ENCODE data around the gene PGAM1.

PGAM1 gene

GRCh38 chr10:97450828-97451227, 24.8 kb downstream of the PGAM1 start:
- Histone ChIP-seq H3K36me3 (ENCODE audit: control insufficient read depth, insufficient read depth, low read length) (peaks cover 6% of the 10 kb centered on the region), H3K27ac (ENCODE audit: low read depth, low read length) (no peak overlapping the region), H3K9ac (ENCODE audit: low read length) (no peak overlapping the region), H3K4me1 (ENCODE audit: control insufficient read depth, insufficient read depth, low read length) (peaks cover 3% of the 10 kb centered on the region), H3K27me3 (ENCODE audit: control insufficient read depth, insufficient read depth, low read length) (no peaks in the 10 kb centered on the region), H3K4me3 (ENCODE audit: low read length) (no peak overlapping the region)

- Histone ChIP-seq H3K4me1 (ENCODE audit: control insufficient read depth, insufficient read depth, low read length) (peaks cover 3% of the 10 kb centered on the region), H3K9ac (ENCODE audit: low read length) (no peak overlapping the region), H3K4me3 (ENCODE audit: low read length) (no peak overlapping the region), H3K36me3 (ENCODE audit: control insufficient read depth, insufficient read depth, low read length) (peaks cover 6% of the 10 kb centered on the region), H3K27me3 (ENCODE audit: control insufficient read depth, insufficient read depth, low read length) (no peaks in the 10 kb centered on the region), H3K27ac (ENCODE audit: low read depth, low read length) (no peak overlapping the region)
Observed at GRCh38 chr10:97451605-97452004, 25.6 kb downstream of the PGAM1 start.

GRCh38 chr10:97452352-97452751, 26.4 kb downstream of the PGAM1 start:
- Histone ChIP-seq H3K27ac (ENCODE audit: low read depth, low read length) (no peak overlapping the region), H3K27me3 (ENCODE audit: control insufficient read depth, insufficient read depth, low read length) (no peaks in the 10 kb centered on the region), H3K4me3 (ENCODE audit: low read length) (no peak overlapping the region), H3K9ac (ENCODE audit: low read length) (no peak overlapping the region), H3K36me3 (ENCODE audit: control insufficient read depth, insufficient read depth, low read length) (peaks cover 6% of the 10 kb centered on the region), H3K4me1 (ENCODE audit: control insufficient read depth, insufficient read depth, low read length) (peaks cover 3% of the 10 kb centered on the region)

- no peak overlapping the region for H3K9ac ChIP-seq (ENCODE audit: low read length)
- H3K27ac ChIP-seq (ENCODE audit: low read depth, low read length), result no peak overlapping the region
- no peak overlapping the region for H3K4me3 ChIP-seq (ENCODE audit: low read length)
- no peaks in the 10 kb centered on the region for H3K27me3 ChIP-seq (ENCODE audit: control insufficient read depth, insufficient read depth, low read length)
- H3K4me1 ChIP-seq (ENCODE audit: control insufficient read depth, insufficient read depth, low read length), result no peaks in the 10 kb centered on the region
- H3K36me3 ChIP-seq (ENCODE audit: control insufficient read depth, insufficient read depth, low read length), result peaks cover 17% of the 10 kb centered on the region
Observed at GRCh38 chr10:97454330-97455036, 28.5 kb downstream of the PGAM1 start.

- H3K4me3 ChIP-seq (ENCODE audit: low read length), result no peak overlapping the region
- no peaks in the 10 kb centered on the region for H3K27me3 ChIP-seq (ENCODE audit: control insufficient read depth, insufficient read depth, low read length)
- no peaks in the 10 kb centered on the region for H3K4me1 ChIP-seq (ENCODE audit: control insufficient read depth, insufficient read depth, low read length)
- H3K9ac ChIP-seq (ENCODE audit: low read length), result no peak overlapping the region
- H3K27ac ChIP-seq (ENCODE audit: low read depth, low read length), result no peak overlapping the region
- H3K36me3 ChIP-seq (ENCODE audit: control insufficient read depth, insufficient read depth, low read length), result peaks cover 30% of the 10 kb centered on the region
Observed at GRCh38 chr10:97456034-97456685, 30.2 kb downstream of the PGAM1 start.

GRCh38 chr10:97456686-97457065, 30.7 kb downstream of the PGAM1 start:
- H3K27ac ChIP-seq (ENCODE audit: low read depth, low read length), result no peak overlapping the region
- no peaks in the 10 kb centered on the region for H3K27me3 ChIP-seq (ENCODE audit: control insufficient read depth, insufficient read depth, low read length)
- H3K9ac ChIP-seq (ENCODE audit: low read length), result no peak overlapping the region
- H3K36me3 ChIP-seq (ENCODE audit: control insufficient read depth, insufficient read depth, low read length), result peaks cover 35% of the 10 kb centered on the region
- no peaks in the 10 kb centered on the region for H3K4me1 ChIP-seq (ENCODE audit: control insufficient read depth, insufficient read depth, low read length)
- no peak overlapping the region for H3K4me3 ChIP-seq (ENCODE audit: low read length)

GRCh38 chr10:97459111-97459510, 33.1 kb downstream of the PGAM1 start:
- Histone ChIP-seq H3K36me3 (ENCODE audit: control insufficient read depth, insufficient read depth, low read length) (peaks cover 37% of the 10 kb centered on the region), H3K4me1 (ENCODE audit: control insufficient read depth, insufficient read depth, low read length) (no peaks in the 10 kb centered on the region), H3K9ac (ENCODE audit: low read length) (no peak overlapping the region), H3K27ac (ENCODE audit: low read depth, low read length) (no peak overlapping the region), H3K4me3 (ENCODE audit: low read length) (no peak overlapping the region), H3K27me3 (ENCODE audit: control insufficient read depth, insufficient read depth, low read length) (no peaks in the 10 kb centered on the region)

GRCh38 chr10:97459933-97460332, 33.9 kb downstream of the PGAM1 start:
- H3K27ac ChIP-seq (ENCODE audit: low read depth, low read length), result no peak overlapping the region
- no peaks in the 10 kb centered on the region for H3K27me3 ChIP-seq (ENCODE audit: control insufficient read depth, insufficient read depth, low read length)
- H3K4me1 ChIP-seq (ENCODE audit: control insufficient read depth, insufficient read depth, low read length), result no peaks in the 10 kb centered on the region
- peaks cover 37% of the 10 kb centered on the region for H3K36me3 ChIP-seq (ENCODE audit: control insufficient read depth, insufficient read depth, low read length)
- no peak overlapping the region for H3K9ac ChIP-seq (ENCODE audit: low read length)
- no peak overlapping the region for H3K4me3 ChIP-seq (ENCODE audit: low read length)

- H3K4me3 ChIP-seq (ENCODE audit: low read length), result no peak overlapping the region
- no peaks in the 10 kb centered on the region for H3K27me3 ChIP-seq (ENCODE audit: control insufficient read depth, insufficient read depth, low read length)
- no peak overlapping the region for H3K27ac ChIP-seq (ENCODE audit: low read depth, low read length)
- H3K36me3 ChIP-seq (ENCODE audit: control insufficient read depth, insufficient read depth, low read length), result peaks cover 54% of the 10 kb centered on the region
- no peak overlapping the region for H3K9ac ChIP-seq (ENCODE audit: low read length)
- H3K4me1 ChIP-seq (ENCODE audit: control insufficient read depth, insufficient read depth, low read length), result no peaks in the 10 kb centered on the region
Observed at GRCh38 chr10:97462309-97462708, 36.3 kb downstream of the PGAM1 start.

GRCh38 chr10:97463363-97464132, 37.6 kb downstream of the PGAM1 start:
- no peaks in the 10 kb centered on the region for H3K27me3 ChIP-seq (ENCODE audit: control insufficient read depth, insufficient read depth, low read length)
- no peak overlapping the region for H3K27ac ChIP-seq (ENCODE audit: low read depth, low read length)
- peaks cover 59% of the 10 kb centered on the region for H3K36me3 ChIP-seq (ENCODE audit: control insufficient read depth, insufficient read depth, low read length)
- no peak overlapping the region for H3K4me3 ChIP-seq (ENCODE audit: low read length)
- no peak overlapping the region for H3K9ac ChIP-seq (ENCODE audit: low read length)
- H3K4me1 ChIP-seq (ENCODE audit: control insufficient read depth, insufficient read depth, low read length), result no peaks in the 10 kb centered on the region

GRCh38 chr10:97464226-97464625, 38.2 kb downstream of the PGAM1 start:
- H3K9ac ChIP-seq (ENCODE audit: low read length), result no peak overlapping the region
- no peaks in the 10 kb centered on the region for H3K27me3 ChIP-seq (ENCODE audit: control insufficient read depth, insufficient read depth, low read length)
- H3K36me3 ChIP-seq (ENCODE audit: control insufficient read depth, insufficient read depth, low read length), result peaks cover 60% of the 10 kb centered on the region
- H3K4me3 ChIP-seq (ENCODE audit: low read length), result no peak overlapping the region
- no peaks in the 10 kb centered on the region for H3K4me1 ChIP-seq (ENCODE audit: control insufficient read depth, insufficient read depth, low read length)
- no peak overlapping the region for H3K27ac ChIP-seq (ENCODE audit: low read depth, low read length)

- peaks cover 62% of the 10 kb centered on the region for H3K36me3 ChIP-seq (ENCODE audit: control insufficient read depth, insufficient read depth, low read length)
- H3K9ac ChIP-seq (ENCODE audit: low read length), result no peak overlapping the region
- no peak overlapping the region for H3K27ac ChIP-seq (ENCODE audit: low read depth, low read length)
- H3K27me3 ChIP-seq (ENCODE audit: control insufficient read depth, insufficient read depth, low read length), result no peaks in the 10 kb centered on the region
- H3K4me1 ChIP-seq (ENCODE audit: control insufficient read depth, insufficient read depth, low read length), result no peaks in the 10 kb centered on the region
- H3K4me3 ChIP-seq (ENCODE audit: low read length), result no peak overlapping the region
Observed at GRCh38 chr10:97465982-97466381, 40.0 kb downstream of the PGAM1 start.

All from rectal smooth muscle tissue (tissue), 1 donor.